BLaER1 treated with 17β-estradiol and CSF1 and Interleukin-3, amounts not matched to agents 10 nM and 100 nM (cell line): ENCODE results near the gene DDX10.

Source experiments
- H3K27ac ChIP-seq, 11 experiments: shearing (Covaris generic); formaldehyde crosslinking; 2 replicates each; pipeline ENCODE4 v1.8.1; 2022
- H3K27me3 ChIP-seq, 11 experiments: shearing (Covaris generic); formaldehyde crosslinking; 2 replicates each; pipeline ENCODE4 v1.8.1; 2022
- H3K36me3 ChIP-seq, 11 experiments: shearing (Covaris generic); formaldehyde crosslinking; 2 replicates each; pipeline ENCODE4 v1.8.1; 2022
- H3K4me1 ChIP-seq, 10 experiments: shearing (Covaris generic); formaldehyde crosslinking; 2 replicates each; pipeline ENCODE4 v1.8.1; 2022
- H3K4me2 ChIP-seq, 11 experiments: shearing (Covaris generic); formaldehyde crosslinking; 2 replicates each; pipeline ENCODE4 v1.8.1; 2022
- H3K4me3 ChIP-seq, 10 experiments: shearing (Covaris generic); formaldehyde crosslinking; 2 replicates each; pipeline ENCODE4 v1.8.1; 2022
- H3K9ac ChIP-seq, 11 experiments: shearing (Covaris generic); formaldehyde crosslinking; 2 replicates each; pipeline ENCODE4 v1.8.1; 2022
- H3K9me3 ChIP-seq, 11 experiments: shearing (Covaris generic); formaldehyde crosslinking; replicated peaks in 1 of 11; 2 replicates each; pipeline ENCODE4 v1.8.1; 2022
- H4K20me1 ChIP-seq, 11 experiments: shearing (Covaris generic); formaldehyde crosslinking; 2 replicates each; pipeline ENCODE4 v1.8.1; 2022
- Cebpa-rat ChIP-seq, 11 experiments: shearing (Covaris generic); IDR thresholded peaks; 2 replicates each; pipeline ENCODE4 v1.8.1; 2022

The DDX10 gene

GRCh38 chr11:108797578-108798100 lies 132.8 kb downstream of the DDX10 start:
- H3K36me3 ChIP-seq: peaks cover 0 to 6% (median 0%) of the 10 kb centered on the region in 11 experiments; a peak in 4 of 22 replicates

GRCh38 chr11:108802492-108802891 lies 137.6 kb downstream of the DDX10 start:
- Histone ChIP-seq H3K36me3 (peaks cover 0 to 29% (median 8%) of the 10 kb centered on the region in 11 experiments; a peak in 9 of 22 replicates), H3K27me3 (no peaks in the 10 kb centered on the region), H3K27ac (no peak overlapping the region), H3K4me1 (peaks cover 6 to 17% (median 12%) of the 10 kb centered on the region in 10 experiments), H3K4me2 (no peak overlapping the region), H4K20me1 (peaks cover 0 to 97% (median 3%) of the 10 kb centered on the region in 11 experiments; a peak in 13 of 22 replicates), H3K4me3 (no peak overlapping the region), H3K9me3 (peaks cover 0 to 7% (median 0%) of the 10 kb centered on the region in 11 experiments; a peak in 3 of 22 replicates), H3K9ac (no peak overlapping the region)
- no peak for TF ChIP-seq Cebpa-rat (IDR thresholded peaks at IDR 0.05)

More at GRCh38 chr11:108797578-108798100, 132.8 kb downstream of the DDX10 start:
- no peaks in the 10 kb centered on the region for H3K27me3 ChIP-seq
- H3K9me3 ChIP-seq: peaks cover 0 to 7% (median 0%) of the 10 kb centered on the region in 11 experiments; a peak in 4 of 22 replicates
- H4K20me1 ChIP-seq: peaks cover 0 to 96% (median 28%) of the 10 kb centered on the region in 11 experiments; a peak in 14 of 22 replicates
- TF ChIP-seq Cebpa-rat (IDR thresholded peaks at IDR 0.05): no peak
- H3K27ac ChIP-seq: peak overlapping the region in 3 of 11 experiments; percentile 11 to 18 (median 17); a peak in 3 of 22 replicates
- 0 out of 22 replicates have a peak overlapping the region, but pooled peaks of 1 of the 11 experiments have one; percentile 5 for H3K9ac ChIP-seq
- peaks cover 16 to 28% (median 22%) of the 10 kb centered on the region in 10 experiments for H3K4me1 ChIP-seq
- peak overlapping the region; percentile 58 to 76 (median 64) for H3K4me2 ChIP-seq
- H3K4me3 ChIP-seq: no peak overlapping the region; a peak in 2 of 20 replicates

GRCh38 chr11:108803776-108804175 lies 138.9 kb downstream of the DDX10 start:
- H4K20me1 ChIP-seq: peaks cover 0 to 97% (median 0%) of the 10 kb centered on the region in 11 experiments; a peak in 6 of 22 replicates
- H3K36me3 ChIP-seq: peaks cover 0 to 29% (median 8%) of the 10 kb centered on the region in 11 experiments; a peak in 9 of 22 replicates
- no peak overlapping the region for H3K4me2 ChIP-seq
- no peaks in the 10 kb centered on the region for H3K27me3 ChIP-seq
- H3K4me3 ChIP-seq: no peak overlapping the region
- H3K9me3 ChIP-seq: peaks cover 0 to 7% (median 0%) of the 10 kb centered on the region in 11 experiments; a peak in 3 of 22 replicates
- no peak overlapping the region for H3K27ac ChIP-seq
- H3K9ac ChIP-seq: no peak overlapping the region
- H3K4me1 ChIP-seq: peaks cover 0 to 11% (median 0%) of the 10 kb centered on the region in 10 experiments; a peak in 2 of 20 replicates
- TF ChIP-seq Cebpa-rat (IDR thresholded peaks at IDR 0.05): no peak

GRCh38 chr11:108804511-108804910 lies 139.6 kb downstream of the DDX10 start:
- no peak overlapping the region for H3K4me2 ChIP-seq
- H3K36me3 ChIP-seq: peaks cover 5 to 34% (median 13%) of the 10 kb centered on the region in 11 experiments; a peak in 15 of 22 replicates
- no peak overlapping the region for H3K9ac ChIP-seq
- H3K27ac ChIP-seq: no peak overlapping the region
- TF ChIP-seq Cebpa-rat (IDR thresholded peaks at IDR 0.05): no peak
- 0 out of 20 replicates have a peak, but pooled peaks cover 0 to 5% (median 0%) of the 10 kb centered on the region in 10 experiments for H3K4me1 ChIP-seq
- H3K9me3 ChIP-seq: peaks cover 0 to 10% (median 0%) of the 10 kb centered on the region in 11 experiments; a peak in 3 of 22 replicates
- no peaks in the 10 kb centered on the region for H3K27me3 ChIP-seq
- no peak overlapping the region for H3K4me3 ChIP-seq
- H4K20me1 ChIP-seq: peaks cover 0 to 97% (median 0%) of the 10 kb centered on the region in 11 experiments; a peak in 6 of 22 replicates

DNA sequence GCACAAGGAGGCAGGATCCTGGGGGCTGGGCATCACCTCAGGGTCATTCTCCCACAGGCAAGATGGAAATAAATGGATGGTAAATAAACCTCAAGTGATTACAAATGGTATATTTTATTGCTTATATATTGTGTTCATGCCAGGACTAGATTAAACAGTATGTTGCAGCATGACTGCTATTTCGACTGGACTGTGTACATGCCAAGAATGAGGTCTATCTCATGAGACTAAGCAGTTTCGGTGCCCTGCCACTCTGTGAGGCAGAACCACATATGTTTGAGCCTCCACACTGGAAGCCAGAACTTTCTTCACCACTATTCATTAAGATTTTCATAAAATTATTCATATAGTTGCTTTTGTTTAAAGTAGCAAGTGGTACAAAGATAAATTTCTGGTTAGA lies 140.2 kb downstream of the DDX10 start:
- H3K27ac ChIP-seq: no peak overlapping the region
- peaks cover 0 to 8% (median 0%) of the 10 kb centered on the region in 11 experiments; a peak in 2 of 22 replicates for H3K9me3 ChIP-seq
- H3K4me1 ChIP-seq: no peaks in the 10 kb centered on the region
- no peaks in the 10 kb centered on the region for H3K27me3 ChIP-seq
- H3K4me2 ChIP-seq: no peak overlapping the region
- peaks cover 7 to 38% (median 14%) of the 10 kb centered on the region in 11 experiments; a peak in 14 of 22 replicates for H3K36me3 ChIP-seq
- TF ChIP-seq Cebpa-rat (IDR thresholded peaks at IDR 0.05): no peak
- no peak overlapping the region for H3K4me3 ChIP-seq
- peaks cover 0 to 97% (median 0%) of the 10 kb centered on the region in 11 experiments; a peak in 6 of 22 replicates for H4K20me1 ChIP-seq
- H3K9ac ChIP-seq: no peak overlapping the region

GRCh38 chr11:108807262-108807661 lies 142.4 kb downstream of the DDX10 start:
- Histone ChIP-seq H3K4me2 (no peak overlapping the region), H3K27me3 (no peaks in the 10 kb centered on the region), H3K9ac (no peak overlapping the region), H3K4me3 (no peak overlapping the region), H3K9me3 (peaks cover 0 to 8% (median 0%) of the 10 kb centered on the region in 11 experiments; a peak in 1 of 22 replicates), H3K27ac (no peak overlapping the region), H3K36me3 (peaks cover 7 to 35% (median 14%) of the 10 kb centered on the region in 11 experiments; a peak in 14 of 22 replicates), H4K20me1 (peaks cover 0 to 97% (median 0%) of the 10 kb centered on the region in 11 experiments; a peak in 7 of 22 replicates), H3K4me1 (no peaks in the 10 kb centered on the region)
- TF ChIP-seq Cebpa-rat (IDR thresholded peaks at IDR 0.05): no peak

DNA sequence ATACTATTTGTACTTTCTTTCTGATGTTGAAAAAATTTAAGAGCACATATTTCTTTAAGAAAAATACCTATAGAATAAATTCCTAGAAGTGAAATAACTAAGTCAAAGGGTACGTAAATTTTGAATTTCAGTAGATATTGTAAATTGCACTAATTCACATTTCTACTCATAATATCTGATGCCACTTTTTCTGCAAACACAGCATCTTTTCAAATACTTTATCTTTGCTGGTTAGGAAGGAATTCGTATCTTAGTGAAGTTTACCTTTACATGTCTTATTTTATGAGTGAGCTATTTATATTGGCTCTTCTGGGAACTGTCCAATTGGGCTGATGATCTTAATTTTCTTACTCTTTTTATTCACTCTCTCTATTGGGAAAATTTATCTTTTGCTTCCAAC lies 148.2 kb downstream of the DDX10 start:
- no peaks in the 10 kb centered on the region for H3K27me3 ChIP-seq
- no peak overlapping the region for H3K4me2 ChIP-seq
- no peak for TF ChIP-seq Cebpa-rat (IDR thresholded peaks at IDR 0.05)
- H3K9me3 ChIP-seq: peaks cover 0 to 8% (median 0%) of the 10 kb centered on the region in 11 experiments; a peak in 1 of 22 replicates
- H3K4me1 ChIP-seq: no peaks in the 10 kb centered on the region
- peaks cover 0 to 18% (median 7%) of the 10 kb centered on the region in 11 experiments; a peak in 9 of 22 replicates for H3K36me3 ChIP-seq
- no peak overlapping the region for H3K9ac ChIP-seq
- H3K4me3 ChIP-seq: no peak overlapping the region
- no peak overlapping the region for H3K27ac ChIP-seq
- peaks cover 0 to 68% (median 0%) of the 10 kb centered on the region in 11 experiments; a peak in 5 of 22 replicates for H4K20me1 ChIP-seq

- TF ChIP-seq Cebpa-rat (IDR thresholded peaks at IDR 0.05): no peak
- no peaks in the 10 kb centered on the region for H3K4me1 ChIP-seq
- no peak overlapping the region for H3K4me3 ChIP-seq
- no peak overlapping the region for H3K4me2 ChIP-seq
- no peak overlapping the region for H3K27ac ChIP-seq
- H3K9ac ChIP-seq: no peak overlapping the region
- H4K20me1 ChIP-seq: peaks cover 0 to 57% (median 0%) of the 10 kb centered on the region in 11 experiments; a peak in 4 of 22 replicates
- H3K36me3 ChIP-seq: peaks cover 0 to 8% (median 0%) of the 10 kb centered on the region in 11 experiments; a peak in 4 of 22 replicates
- H3K27me3 ChIP-seq: no peaks in the 10 kb centered on the region
- no peaks in the 10 kb centered on the region for H3K9me3 ChIP-seq
Observed at GRCh38 chr11:108817976-108818375, 153.1 kb downstream of the DDX10 start.

DNA sequence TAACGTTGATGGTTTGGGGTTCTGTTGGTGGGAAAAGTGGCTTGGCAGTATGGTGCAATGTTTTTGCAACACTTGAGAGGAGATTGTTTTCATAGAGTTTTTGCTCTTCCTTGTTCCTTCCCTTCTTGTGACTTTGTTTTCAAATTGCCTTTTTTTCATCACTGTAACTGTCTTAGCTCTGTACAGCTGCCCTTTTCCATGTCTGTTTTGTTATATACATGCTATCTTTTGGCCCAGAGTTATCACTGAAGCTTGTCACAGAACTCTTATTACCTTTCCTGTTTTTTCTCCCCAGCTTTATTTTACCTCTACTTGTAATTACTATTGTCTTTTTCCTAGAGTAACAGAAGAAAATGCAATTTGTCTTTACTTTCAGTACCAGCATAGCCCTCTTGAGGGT lies 154.1 kb downstream of the DDX10 start:
- Histone ChIP-seq H4K20me1 (peaks cover 0 to 61% (median 1%) of the 10 kb centered on the region in 11 experiments; a peak in 5 of 22 replicates), H3K4me1 (no peaks in the 10 kb centered on the region), H3K4me2 (no peak overlapping the region), H3K9me3 (no peaks in the 10 kb centered on the region), H3K4me3 (no peak overlapping the region), H3K36me3 (peaks cover 0 to 11% (median under 1%) of the 10 kb centered on the region in 11 experiments; a peak in 7 of 22 replicates), H3K27me3 (no peaks in the 10 kb centered on the region), H3K27ac (no peak overlapping the region), H3K9ac (no peak overlapping the region)
- no peak for TF ChIP-seq Cebpa-rat (IDR thresholded peaks at IDR 0.05)
